Fibroblast of lung (primary cell): ENCODE measurements around the gene ZNF512B.
"Not testable (repeated sequence)": the region's sequence is repeated elsewhere in the genome, so short reads cannot be mapped to it uniquely, and the experiment has no call there.

Source experiments
- CTCF ChIP-seq, 2 donors: IDR thresholded peaks in 1 of 2; conservative IDR thresholded peaks in 1 of 2; 1 replicate in 1 of 2; 2 replicates in 1 of 2; pipeline ENCODE4 v1.5.1; 2011 to 2012; ENCODE audit warnings: low read length in 2 of 2, control low read depth in 1 of 2, inconsistent platforms in 1 of 2, low read depth in 1 of 2, mild to moderate bottlenecking in 1 of 2
- EZH2 ChIP-seq: IDR thresholded peaks from 2 replicates; pipeline ENCODE4 v1.5.1; 2012; ENCODE audit warnings: low read length, control low read depth, mild to moderate bottlenecking; ENCODE audit errors: missing control alignments

- not testable (repeated sequence) for TF ChIP-seq CTCF (conservative IDR thresholded peaks at IDR 0.05 in 1 of 2, IDR thresholded peaks at IDR 0.05 in 1 of 2; ENCODE audit: low read depth in 1 of 2, low read length in 2 of 2); EZH2
These were observed 42.8 kb upstream of the ZNF512B start for GRCh38 chr20:64012385-64013154.
